Measurements from ENCODE around the gene LSP1.
"Not testable (repeated sequence)": the region's sequence is repeated elsewhere in the genome, so short reads cannot be mapped to it uniquely, and the experiment has no call there.

DNA sequence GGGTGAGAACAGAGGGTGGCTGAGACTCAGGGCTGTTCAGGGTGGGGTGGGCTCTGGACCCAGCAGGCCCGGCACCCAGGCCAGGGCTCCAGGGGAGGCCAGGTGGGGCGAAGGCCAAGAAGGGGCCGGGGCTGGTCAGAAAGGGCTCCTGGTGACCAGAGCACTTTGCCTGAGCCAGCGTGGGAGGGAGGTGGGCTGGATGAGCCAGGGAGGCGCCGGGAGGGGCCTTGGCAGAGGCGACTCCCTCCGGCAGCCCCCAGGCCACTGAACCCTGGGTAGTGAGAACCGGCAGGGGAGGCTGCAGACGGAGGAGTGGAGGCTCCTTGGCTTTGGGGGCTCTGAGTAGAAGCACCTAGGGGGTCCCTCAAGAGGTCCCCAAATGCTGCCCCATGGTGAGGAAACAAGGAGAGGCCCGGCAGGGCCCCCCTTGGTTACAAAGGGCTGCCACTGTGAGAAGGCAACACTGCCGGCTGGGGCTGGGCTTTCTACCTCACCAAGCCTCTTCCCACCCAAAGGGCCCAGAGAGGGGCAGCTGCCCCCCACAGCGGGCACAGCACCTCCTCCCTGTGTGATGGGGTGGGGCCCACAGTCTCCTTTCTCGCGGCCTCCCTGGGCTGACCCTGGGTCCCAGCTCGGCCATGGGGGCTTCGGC lies 21.7 kb downstream of the LSP1 start:
- TF ChIP-seq, protein P1, sequence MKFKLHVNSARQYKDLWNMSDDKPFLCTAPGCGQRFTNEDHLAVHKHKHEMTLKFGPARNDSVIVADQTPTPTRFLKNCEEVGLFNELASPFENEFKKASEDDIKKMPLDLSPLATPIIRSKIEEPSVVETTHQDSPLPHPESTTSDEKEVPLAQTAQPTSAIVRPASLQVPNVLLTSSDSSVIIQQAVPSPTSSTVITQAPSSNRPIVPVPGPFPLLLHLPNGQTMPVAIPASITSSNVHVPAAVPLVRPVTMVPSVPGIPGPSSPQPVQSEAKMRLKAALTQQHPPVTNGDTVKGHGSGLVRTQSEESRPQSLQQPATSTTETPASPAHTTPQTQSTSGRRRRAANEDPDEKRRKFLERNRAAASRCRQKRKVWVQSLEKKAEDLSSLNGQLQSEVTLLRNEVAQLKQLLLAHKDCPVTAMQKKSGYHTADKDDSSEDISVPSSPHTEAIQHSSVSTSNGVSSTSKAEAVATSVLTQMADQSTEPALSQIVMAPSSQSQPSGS (CRISPR knock-in tag; IDR thresholded peaks at IDR 0.05): not testable (repeated sequence)
- not testable (repeated sequence) for TF ChIP-seq ZNF230 (CRISPR knock-in tag; IDR thresholded peaks at IDR 0.05); MXI1 (IDR thresholded peaks at IDR 0.05; ENCODE audit: borderline replicate concordance, low read depth, low read length); SRSF9 (IDR thresholded peaks at IDR 0.05; ENCODE audit: borderline replicate concordance, insufficient read depth, low read depth, low read length, poor library complexity, severe bottlenecking)

All from HepG2 (cell line).